HG03060 (cell line): Measurements from ENCODE around the gene PCDH9.
"Not testable (repeated sequence)": the region's sequence is repeated elsewhere in the genome, so short reads cannot be mapped to it uniquely, and the experiment has no call there.

Experiments
- ATAC-seq: cut with Tn5 transposase; IDR thresholded peaks from one replicate; pipeline ENCODE4 v1.9.1; 2021; ENCODE audit warnings: low read depth, moderate number of reproducible peaks; ENCODE audit not compliant: unreplicated experiment

The PCDH9 gene

DNA sequence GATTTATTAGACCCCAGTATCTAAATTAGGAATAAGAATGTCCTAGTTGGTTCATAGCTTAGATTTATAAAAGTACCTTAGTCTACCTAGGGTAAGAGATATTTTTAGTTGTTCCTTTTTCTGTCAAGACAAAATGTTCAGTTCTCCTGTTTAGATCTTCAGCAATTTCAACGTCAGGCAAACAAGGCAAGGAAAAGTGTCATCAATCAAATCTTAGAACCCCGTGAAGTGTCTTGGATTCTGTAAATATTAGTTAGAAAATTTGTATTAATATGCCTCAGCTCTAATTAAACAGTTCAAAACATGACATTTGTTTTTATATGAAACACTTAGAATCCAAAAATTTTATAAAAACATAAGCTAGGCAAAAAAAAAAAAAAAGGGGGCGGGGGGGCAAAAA lies 296.6 kb downstream of the PCDH9 start:
- no peak for ATAC-seq

DNA sequence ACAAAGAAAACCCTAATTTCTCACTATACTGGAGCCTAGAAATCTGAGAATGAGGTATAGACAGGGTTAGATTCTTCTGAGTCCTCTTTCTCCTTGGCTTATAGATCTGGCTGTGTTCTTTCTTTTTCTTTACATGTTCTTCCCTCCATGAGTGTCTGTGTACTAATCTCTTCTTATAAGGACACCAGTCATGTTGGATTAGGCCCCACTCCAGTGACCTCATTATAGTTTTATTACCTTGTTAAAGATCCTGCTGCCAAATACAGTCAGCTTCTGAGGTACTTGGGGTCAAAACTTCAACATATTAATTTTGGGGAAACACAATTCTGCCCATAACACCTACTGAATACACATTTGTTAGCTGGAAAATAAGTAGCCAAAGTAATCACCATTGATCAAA lies 302.6 kb downstream of the PCDH9 start:
- no peak for ATAC-seq

DNA sequence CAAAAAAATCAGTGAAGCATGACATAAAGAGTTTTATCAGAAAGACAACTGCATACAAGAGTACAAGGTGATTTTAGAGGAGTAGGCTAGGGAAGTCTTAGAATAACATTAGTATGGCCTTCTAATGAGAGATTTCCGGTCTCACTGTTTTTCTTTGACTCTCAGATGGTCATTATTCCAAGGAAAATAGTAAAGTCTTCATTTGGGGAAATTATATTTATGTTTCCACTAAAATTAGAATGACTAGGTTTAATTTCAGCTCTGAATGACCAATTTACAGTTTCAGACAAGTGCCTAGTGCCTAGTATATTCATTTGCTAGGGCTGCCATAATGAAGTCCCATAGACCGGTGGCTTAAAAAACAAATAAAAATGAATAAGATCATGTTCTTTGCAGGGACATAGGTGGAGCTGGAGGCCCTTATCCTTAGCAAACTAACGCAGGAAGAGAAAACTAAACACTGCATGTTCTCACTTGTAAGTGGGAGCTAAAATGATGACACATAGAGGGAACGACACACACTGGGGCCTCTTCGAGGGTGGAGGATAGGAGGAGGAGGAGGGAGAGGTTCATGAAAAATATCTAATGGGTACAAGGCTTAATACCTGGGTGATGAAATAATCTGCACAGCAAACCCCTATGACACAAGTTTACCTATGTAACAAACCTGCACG lies 303.1 kb downstream of the PCDH9 start:
- no peak for ATAC-seq

DNA sequence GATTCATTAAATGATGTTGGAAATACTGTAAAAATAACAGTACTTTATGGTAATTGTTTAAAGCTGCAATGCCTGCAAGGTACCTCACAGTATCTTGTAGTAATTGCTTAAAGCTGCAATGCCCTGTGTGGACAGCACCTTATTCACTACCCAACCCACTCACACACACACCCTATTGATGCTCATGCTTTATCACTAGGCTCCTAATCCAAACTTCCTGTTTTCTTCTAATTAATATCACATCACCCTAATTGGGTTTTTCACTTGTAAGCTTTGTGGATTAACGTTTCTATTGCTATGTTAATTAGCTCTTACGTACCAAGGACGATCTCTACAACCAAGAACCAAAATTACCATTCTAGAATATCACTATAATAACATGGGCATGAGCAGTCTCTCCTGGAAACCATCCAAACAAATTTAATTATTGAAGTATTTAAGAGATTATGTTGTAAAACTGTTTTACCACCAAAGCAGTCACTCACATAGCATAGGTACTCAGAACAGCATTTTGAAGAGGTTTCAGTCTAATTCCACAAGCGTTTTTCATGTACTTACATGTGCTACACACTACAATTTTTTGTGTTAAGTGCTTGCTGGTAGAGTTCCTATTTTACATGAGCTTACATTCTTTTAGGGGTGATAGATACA lies 303.8 kb downstream of the PCDH9 start:
- no peak for ATAC-seq

DNA sequence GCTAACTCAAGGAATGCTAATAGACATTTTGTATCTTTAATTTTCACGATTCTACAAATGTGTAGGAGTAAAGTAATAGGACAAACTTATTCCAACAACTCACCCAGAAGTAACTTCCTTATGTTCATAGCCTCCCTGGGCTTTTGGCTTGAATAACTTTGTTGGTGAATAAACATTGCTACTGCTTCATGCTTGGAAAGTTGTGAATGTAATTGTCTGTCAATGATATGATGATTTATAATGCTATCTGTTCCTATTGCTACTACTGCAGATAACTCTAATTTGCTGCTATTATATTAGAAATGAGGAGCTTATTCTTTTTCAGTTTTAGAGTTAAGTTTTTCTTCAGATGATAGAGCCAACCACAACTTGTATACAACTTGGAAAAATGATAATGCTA lies 307.7 kb downstream of the PCDH9 start:
- ATAC-seq: no peak

DNA sequence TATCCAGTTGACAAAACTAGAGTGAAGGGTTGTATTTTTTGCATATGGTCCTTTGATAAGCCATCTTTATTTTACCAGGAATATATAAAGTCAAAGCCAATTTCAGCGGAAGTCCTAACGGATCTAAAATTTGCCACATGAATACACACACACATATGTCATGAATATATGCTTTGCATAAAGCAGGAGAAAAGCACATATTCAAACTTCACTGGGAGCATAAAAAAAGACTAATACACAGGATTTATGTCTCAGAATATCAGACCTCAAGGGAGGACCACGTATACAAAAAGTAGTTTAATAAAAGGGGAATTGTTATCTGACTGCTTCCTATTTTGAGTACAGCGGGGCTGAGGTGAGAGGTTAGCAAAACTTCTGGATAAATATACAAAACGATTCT lies 308.7 kb downstream of the PCDH9 start:
- no peak for ATAC-seq

DNA sequence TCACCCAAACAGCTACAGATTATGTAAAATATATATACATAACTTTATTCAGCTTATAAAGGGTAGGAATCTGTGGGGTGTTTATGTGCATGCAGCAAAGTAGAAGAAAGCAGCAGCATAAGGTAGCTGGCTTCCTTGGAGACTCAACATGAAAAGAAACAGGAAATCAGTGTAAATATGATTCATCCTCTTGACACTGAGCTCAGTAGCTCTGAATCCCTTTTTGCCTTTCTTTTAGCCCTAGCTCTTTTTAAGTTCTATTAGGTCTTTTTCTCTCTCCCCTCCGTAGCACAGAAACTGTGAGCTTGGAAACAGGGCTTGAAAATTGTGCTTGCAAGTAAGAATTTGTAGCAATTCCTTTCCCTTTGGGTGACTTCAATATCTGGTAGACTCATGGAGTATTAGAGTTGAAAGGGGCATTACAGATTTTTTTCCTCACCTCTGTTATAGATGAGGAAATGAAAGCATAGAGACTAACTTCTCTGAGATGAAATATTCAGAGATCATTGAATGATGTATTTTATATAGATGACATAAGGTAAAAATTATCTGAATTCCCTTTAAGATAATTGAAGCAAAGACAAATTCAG lies 314.4 kb downstream of the PCDH9 start:
- ATAC-seq: no peak

DNA sequence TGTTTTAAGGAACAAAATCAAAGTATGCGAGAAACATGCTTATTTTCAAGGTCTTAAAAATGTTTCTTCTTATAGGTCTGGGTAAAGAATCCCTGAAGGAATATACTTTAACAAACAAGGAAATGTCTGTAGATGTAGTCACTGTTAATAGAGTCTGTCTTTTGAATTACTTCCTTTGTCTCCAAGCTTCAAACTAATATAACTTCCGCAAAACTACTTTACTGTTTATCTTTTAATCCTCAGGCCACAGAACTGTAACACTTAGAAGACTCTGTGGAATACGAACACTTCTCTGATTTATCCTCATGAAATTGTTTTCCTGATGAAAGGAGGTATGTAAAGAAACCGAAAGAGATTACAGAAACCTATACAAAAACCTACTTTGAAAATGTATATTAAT lies 316.0 kb downstream of the PCDH9 start:
- ATAC-seq: no peak

DNA sequence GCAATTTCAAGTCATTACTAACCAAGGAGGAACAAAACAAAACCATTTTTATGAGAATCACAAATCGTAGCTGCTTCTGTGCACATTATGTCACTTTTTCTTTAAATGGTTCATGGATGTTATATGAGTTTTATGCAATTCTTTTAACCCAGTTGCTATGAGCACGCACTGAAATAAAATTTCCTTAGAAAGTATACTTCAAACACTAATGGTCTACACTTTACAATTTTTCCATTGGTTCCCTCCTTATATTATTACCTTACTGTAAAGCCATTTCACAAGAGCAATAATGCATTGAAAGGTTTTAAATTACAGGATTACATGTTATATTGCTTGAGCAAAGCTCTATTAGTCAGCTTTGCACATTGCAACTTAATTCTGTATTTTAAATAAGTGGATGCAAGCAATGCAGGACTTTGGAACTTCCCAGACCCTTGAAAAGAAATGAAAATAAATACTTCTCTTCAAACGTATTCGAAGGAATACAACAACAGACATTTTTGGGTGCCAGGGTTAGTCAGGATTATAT lies 318.7 kb downstream of the PCDH9 start:
- no peak for ATAC-seq

DNA sequence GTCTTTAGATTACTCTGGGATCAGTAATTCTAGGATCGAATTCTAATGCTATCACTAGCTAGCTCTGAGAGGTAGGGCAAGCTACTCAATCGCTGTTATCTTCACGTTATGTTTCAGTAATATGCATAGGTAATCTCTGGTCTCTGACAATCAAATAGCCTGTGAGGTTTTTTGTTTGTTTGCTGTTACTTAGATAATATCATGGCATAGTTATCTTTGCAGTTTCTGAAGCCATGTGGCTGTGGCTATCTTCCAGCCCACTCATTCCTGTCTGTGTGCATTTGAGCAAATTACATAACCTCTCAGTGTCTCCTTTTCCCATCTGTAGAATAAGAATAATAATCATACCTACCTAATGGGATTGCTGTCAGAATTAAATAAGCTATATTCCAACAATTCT lies 330.2 kb downstream of the PCDH9 start:
- no peak for ATAC-seq

DNA sequence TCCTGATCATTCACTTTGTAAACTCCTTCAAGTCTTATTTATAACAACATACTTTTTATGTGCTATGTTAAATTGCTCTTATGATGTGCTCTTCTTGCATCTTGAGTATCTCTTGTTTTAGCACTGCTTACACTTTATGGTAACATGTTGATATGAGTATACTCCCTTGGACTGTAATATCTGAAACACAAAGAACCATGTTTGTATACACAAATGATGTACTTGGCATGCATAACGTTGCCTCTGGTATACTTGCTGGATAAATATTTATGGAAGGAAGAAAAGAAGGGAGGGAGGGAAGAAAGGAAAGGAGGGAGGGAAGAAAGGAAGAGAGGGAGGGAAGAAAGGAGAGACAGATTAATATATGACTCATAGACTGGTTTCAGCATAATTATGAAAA lies 333.2 kb downstream of the PCDH9 start:
- ATAC-seq: no peak

DNA sequence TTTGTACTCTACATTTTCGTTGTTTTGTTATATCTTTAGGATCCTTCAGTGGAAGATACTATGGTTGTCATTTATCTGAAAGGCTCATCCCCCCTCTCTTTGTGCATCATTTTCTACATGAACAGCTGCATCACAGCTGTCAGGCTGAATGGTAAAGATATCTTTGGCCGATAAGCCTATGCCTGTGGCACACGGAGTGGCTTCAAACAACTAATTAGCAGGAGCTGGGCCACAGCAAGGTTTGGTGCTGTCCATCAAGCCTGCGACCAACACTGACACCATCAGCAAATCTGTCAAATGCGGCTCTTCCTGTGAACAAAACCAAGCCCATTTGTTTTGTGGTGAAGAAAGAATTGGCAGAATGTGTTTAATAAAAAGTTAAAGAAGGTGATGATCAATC lies 334.4 kb downstream of the PCDH9 start:
- no peak for ATAC-seq

DNA sequence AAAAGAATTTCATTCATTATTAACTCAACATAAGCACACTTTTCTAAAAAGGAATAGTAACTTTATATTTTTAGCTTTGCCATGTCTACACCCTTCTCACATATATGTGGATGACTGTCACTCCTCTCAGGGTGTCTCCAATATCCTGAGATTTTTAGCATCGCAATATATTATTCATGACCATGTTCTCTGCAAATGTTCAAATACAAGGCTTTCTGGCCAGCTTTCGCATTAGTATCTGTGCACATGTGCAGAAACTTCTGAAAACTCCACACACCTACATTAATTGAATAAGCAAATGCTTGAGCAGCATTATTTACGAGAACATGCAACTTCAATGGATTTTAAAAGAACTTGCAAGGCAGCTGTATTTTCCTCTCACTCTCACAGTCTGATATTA lies 334.8 kb downstream of the PCDH9 start:
- no peak for ATAC-seq

DNA sequence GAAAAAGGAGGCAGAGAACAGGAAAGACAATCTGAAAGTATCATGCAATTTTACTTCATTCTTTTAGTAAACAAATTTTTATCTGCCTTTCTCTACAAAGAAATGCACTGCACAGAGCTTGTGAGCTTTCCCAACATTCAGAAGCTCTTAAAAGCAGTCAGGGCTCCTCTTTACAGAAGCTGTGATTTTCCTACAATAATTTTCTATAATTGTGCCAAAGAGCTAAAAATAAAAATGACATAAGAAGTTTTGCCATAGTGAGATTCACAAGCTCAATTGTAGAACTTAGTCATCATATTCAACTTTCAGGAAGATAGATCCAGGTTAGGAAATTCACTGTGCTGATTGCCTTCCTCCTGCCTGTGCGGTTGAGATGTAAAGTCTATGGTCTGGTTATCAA lies 341.4 kb downstream of the PCDH9 start:
- no peak for ATAC-seq

DNA sequence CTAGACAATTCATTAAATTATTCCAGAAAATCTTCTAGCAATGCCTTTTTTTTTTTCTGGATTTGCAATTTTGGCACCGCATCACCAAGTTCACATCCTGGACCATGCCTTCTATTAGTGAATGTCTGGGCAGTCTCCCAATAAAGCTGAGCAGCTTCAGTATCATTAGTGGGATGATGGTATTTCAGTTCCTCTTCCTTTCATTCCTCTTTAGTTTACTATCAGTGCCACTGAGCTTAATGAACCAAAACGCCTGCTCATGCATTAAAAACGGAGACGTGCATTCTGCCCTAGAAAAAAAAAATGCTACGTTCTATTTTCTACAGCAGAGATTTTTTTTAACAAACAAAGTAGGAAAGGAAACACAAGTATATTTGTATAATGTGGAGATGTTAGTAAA lies 343.0 kb downstream of the PCDH9 start:
- ATAC-seq: no peak

DNA sequence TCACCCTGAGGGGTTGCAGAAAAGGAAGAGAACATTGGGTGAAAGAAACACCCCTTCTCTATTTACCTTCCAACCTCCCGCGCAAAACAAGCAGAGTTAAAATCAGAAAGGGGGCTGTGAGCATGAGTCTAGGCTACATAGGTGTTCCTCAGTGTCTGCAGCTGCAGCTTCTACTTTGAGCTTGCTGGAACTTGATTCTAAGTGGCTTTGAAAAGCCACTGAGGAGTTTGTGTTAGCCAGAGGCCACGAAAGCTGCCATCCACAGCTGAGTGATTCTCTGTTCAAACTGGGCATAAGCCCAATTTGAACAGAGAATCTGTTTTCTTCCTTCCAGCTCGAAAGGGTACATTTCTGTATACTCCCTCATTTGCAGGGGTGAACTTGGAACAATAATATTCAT lies 343.9 kb downstream of the PCDH9 start:
- no peak for ATAC-seq

DNA sequence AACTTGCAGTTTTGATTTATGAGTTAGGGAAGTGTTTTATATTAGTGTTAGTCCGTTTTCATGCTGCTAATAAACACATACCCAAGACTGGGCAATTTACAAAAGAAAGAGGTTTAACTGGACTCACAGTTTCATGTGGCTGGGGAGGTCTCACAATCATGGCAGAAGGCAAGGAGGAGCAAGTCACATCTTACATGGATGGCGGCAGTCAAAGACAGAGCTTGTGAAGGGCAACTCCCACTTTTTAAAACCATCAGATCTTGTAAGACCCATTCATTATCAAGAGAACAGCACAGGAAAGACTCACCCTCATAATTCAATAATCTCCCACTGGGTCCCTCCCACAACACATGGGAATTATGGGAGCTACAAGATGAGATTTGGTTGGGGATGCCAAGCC lies 349.0 kb downstream of the PCDH9 start:
- not testable (repeated sequence) for ATAC-seq

DNA sequence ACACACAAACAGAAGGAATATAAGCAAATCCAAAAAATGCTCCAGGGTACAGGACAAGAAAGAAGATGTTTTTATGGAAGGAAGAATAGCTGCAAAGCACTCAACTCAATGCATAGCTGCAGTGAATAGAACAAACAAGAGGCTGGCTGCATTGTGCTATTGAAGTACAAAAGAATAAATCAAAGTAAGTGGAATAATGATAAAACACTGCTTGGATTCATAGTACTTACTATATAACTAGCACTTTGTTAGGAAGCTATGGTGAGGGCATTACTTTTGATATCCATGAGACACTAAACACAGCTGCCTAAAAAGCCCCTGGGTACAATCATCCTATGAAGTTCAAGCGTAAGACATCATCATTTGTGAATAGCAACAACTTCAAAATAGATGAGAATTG lies 350.1 kb downstream of the PCDH9 start:
- no peak for ATAC-seq

DNA sequence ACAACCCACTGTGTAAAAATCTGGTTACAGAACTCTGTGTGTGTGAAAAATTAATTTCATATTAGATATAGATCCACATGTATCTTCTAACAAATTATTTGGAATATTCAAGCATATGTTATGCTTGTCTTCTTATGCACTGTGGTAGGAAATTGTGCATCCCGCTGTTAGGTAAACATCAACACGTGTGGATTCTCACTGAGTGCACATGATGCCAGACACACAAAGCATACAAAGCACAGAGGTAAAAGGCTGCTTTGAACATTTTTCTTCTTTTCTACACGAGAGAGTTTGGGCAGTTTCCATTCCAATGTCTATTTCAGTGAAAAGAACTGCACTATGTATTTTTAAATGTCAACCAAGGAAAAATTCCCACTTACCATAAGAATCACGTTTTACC lies 354.9 kb downstream of the PCDH9 start:
- no peak for ATAC-seq

DNA sequence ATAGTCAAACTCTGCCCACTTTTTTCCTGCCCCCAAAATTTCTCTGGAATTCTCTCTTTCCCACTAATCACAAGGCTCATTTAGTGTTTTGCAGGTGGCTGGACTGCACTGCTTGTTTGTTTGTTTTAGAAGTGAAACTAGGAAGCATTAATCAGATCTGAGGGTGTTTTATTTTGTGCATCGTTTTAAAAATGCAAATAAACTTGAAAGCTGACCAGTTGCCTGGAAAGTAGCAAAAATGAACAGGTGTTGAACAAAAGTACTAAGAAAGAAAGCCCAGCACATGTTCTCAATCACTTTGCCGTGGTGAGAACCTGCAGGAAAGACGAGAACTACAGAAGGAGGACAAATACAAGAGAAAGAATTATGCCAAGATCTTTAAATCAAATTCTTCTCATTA lies 365.5 kb downstream of the PCDH9 start:
- no peak for ATAC-seq

DNA sequence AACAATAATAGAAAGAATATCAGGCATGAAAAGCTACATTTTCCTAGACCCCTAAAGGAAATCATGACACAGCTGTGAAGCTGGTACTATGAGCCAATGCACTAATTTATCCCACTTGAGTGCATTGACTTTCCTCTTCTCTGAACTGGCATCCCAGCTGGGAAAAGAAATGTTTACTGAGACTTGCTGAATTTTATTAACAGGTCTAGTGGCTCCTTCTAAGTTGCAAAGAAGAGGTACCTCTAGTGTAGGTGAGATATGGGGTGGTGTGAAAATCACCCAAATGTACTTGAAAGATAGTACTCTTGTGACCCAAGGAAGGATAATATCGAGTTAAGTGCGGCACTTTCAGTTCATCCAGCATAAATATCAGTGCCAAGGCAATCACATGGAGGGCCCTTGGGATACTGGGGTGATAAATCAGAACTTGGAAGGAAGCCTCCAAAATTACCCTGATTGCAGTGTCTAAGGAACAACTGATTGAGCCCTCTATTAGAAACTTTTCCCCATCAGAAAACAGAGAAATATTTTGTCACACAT lies 369.2 kb downstream of the PCDH9 start:
- ATAC-seq: no peak
